DND-41 (cell line): ENCODE data around the gene EHD3.

Source experiments
- EZH2 ChIP-seq: IDR thresholded peaks from 3 replicates; pipeline ENCODE4 v1.6.1; 2012; ENCODE audit warnings: borderline replicate concordance, low read depth, mild to moderate bottlenecking, moderate library complexity, low read length, inconsistent platforms; ENCODE audit not compliant: severe bottlenecking
- TF ChIP-seq, protein P1 (sequence below): IDR thresholded peaks from 2 replicates; pipeline ENCODE4 v1.5.1; 2012; ENCODE audit warnings: borderline replicate concordance, low read length, moderate library complexity, mild to moderate bottlenecking; ENCODE audit not compliant: poor library complexity, severe bottlenecking; ENCODE audit errors: extremely low read depth

DNA sequence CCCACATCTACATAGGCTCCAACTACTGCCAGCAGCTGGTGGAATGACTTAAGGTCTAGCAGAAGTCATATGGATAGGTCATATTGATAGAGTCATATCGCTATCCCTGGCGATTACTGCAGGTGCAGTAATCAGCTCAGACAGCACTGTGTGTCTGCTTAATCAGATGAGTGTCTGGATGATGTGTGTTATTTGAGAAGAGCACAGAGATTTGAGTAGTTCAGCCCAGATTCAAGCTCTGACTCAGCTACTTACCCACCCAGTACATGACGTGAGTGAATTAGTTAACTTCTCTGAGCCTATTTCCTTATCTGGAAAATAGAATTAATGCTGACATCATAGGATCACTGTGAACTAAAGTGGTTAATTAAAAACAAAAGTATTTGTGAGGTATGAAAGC is 78.9 kb downstream of the EHD3 start:
- TF ChIP-seq, protein P1, sequence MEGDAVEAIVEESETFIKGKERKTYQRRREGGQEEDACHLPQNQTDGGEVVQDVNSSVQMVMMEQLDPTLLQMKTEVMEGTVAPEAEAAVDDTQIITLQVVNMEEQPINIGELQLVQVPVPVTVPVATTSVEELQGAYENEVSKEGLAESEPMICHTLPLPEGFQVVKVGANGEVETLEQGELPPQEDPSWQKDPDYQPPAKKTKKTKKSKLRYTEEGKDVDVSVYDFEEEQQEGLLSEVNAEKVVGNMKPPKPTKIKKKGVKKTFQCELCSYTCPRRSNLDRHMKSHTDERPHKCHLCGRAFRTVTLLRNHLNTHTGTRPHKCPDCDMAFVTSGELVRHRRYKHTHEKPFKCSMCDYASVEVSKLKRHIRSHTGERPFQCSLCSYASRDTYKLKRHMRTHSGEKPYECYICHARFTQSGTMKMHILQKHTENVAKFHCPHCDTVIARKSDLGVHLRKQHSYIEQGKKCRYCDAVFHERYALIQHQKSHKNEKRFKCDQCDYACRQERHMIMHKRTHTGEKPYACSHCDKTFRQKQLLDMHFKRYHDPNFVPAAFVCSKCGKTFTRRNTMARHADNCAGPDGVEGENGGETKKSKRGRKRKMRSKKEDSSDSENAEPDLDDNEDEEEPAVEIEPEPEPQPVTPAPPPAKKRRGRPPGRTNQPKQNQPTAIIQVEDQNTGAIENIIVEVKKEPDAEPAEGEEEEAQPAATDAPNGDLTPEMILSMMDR: no peak
- TF ChIP-seq EZH2: no peak
